Uterus (tissue), 2 donors: ENCODE results near the gene CDKAL1.

Experiments used
- CTCF ChIP-seq, 4 experiments: fragments of 200-600 bp in 2 of 4; fragments of 450-650 bp in 2 of 4; sonication (generic) in 2 of 4; IDR thresholded peaks; one replicate each; pipeline ENCODE4 v1.5.1; 2016 to 2019; ENCODE audit warnings: antibody characterized with exemption in 4 of 4, mild to moderate bottlenecking in 2 of 4, moderate library complexity in 1 of 4
- POLR2A ChIP-seq, 2 donors: fragments of 450-650 bp; IDR thresholded peaks; one replicate each; pipeline ENCODE4 v1.6.1; 2016; ENCODE audit warnings: antibody characterized with exemption in 2 of 2, mild to moderate bottlenecking in 1 of 2, moderate library complexity in 1 of 2

- no peak for TF ChIP-seq CTCF (IDR thresholded peaks at IDR 0.05)
- TF ChIP-seq POLR2A (IDR thresholded peaks at IDR 0.05), result no peak
Observed at GRCh38 chr6:20943040-20943627, 408.9 kb downstream of the CDKAL1 start.
